Panc1 (cell line): ENCODE results near the gene PRPF19. TPM values are rescaled to one million over a fixed set of nuclear protein-coding genes. Genes with fewer than 3 reads are reported as not detected.

Source experiments
- ATAC-seq: fragments of 200-7000 bp; cut with Tn5 transposase; 2 replicates; pipeline ENCODE4 v1.9.1; 2020; ENCODE audit warnings: mild to moderate bottlenecking, moderate library complexity
- BruUV-seq: library from RNA; stranded (reverse); fragments of 400-500 nt; replicated peaks from 2 replicates; lab custom pipeline; 2021; lab: Mats Ljungman, UMichigan
- CTCF ChIA-PET: fragments of 300-600 bp; sonication (Branson Sonifier 250); formaldehyde crosslinking; loops from one replicate; lab custom pipeline; 2022; ENCODE audit warnings: antibody characterized with exemption; lab: Charles Lee
- POLR2A ChIA-PET: fragments of 300-600 bp; sonication (Branson Sonifier 250); formaldehyde crosslinking; loops from one replicate; lab custom pipeline; 2022; ENCODE audit warnings: antibody characterized with exemption; lab: Charles Lee
- DNase-seq: peaks from one replicate; pipeline ENCODE4 v3.0.0-alpha.2; 2010; ENCODE audit warnings: low read depth, low spot score
- H3K27ac ChIP-seq: 2 replicates; pipeline ENCODE4 v1.5.1; 2011; ENCODE audit warnings: mild to moderate bottlenecking, low read length, inconsistent platforms
- H3K27me3 ChIP-seq: fragments of 200-500 bp; sonication (Bioruptor generic); 2 replicates; pipeline ENCODE4 v1.6.0; 2014; ENCODE audit warnings: low read length, inconsistent platforms; ENCODE audit not compliant: control insufficient read depth, insufficient read depth
- H3K36me3 ChIP-seq: fragments of 200-500 bp; sonication (Bioruptor generic); 2 replicates; pipeline ENCODE4 v1.5.1; 2014; ENCODE audit warnings: inconsistent platforms, mild to moderate bottlenecking, low read length, moderate library complexity; ENCODE audit not compliant: control insufficient read depth, insufficient read depth
- H3K4me1 ChIP-seq: 2 replicates; pipeline ENCODE4 v1.5.1; 2011; ENCODE audit warnings: inconsistent platforms, mild to moderate bottlenecking, low read length, moderate library complexity; ENCODE audit not compliant: control insufficient read depth, insufficient read depth
- H3K4me3 ChIP-seq, 2 experiments: 2 replicates each; pipeline ENCODE4 v1.5.1; 2011 to 2012; ENCODE audit warnings: low read depth in 2 of 2, low read length in 2 of 2, mild to moderate bottlenecking in 2 of 2, inconsistent platforms in 1 of 2, moderate library complexity in 1 of 2
- H3K9me3 ChIP-seq: fragments of 200-500 bp; sonication (Bioruptor generic); 2 replicates; pipeline ENCODE4 v1.5.1; 2014; ENCODE audit warnings: low read depth, mild to moderate bottlenecking, inconsistent platforms, low read length, moderate library complexity; ENCODE audit not compliant: control insufficient read depth, insufficient read depth
- CTCF ChIP-seq: fragments of 450-650 bp; IDR thresholded peaks from 2 replicates; pipeline ENCODE4 v1.5.1; 2017; ENCODE audit warnings: mild to moderate bottlenecking
- POLR2AphosphoS5 ChIP-seq: IDR thresholded peaks from 2 replicates; pipeline ENCODE4 v1.6.1; 2012; ENCODE audit warnings: mild to moderate bottlenecking, low read depth, low read length, moderate library complexity
- REST ChIP-seq, 2 experiments: IDR thresholded peaks; 2 replicates each; pipeline ENCODE4 v1.6.1; 2011 to 2012; ENCODE audit warnings: low read depth in 2 of 2, control low read depth in 1 of 2, low read length in 1 of 2, mild to moderate bottlenecking in 1 of 2, moderate library complexity in 1 of 2; ENCODE audit not compliant: insufficient read depth in 1 of 2
- SIN3A ChIP-seq: IDR thresholded peaks from 2 replicates; pipeline ENCODE4 v1.6.1; 2012; ENCODE audit warnings: low read depth, mild to moderate bottlenecking, low read length, moderate library complexity, borderline replicate concordance; ENCODE audit not compliant: insufficient read depth
- TCF7L2 ChIP-seq: IDR thresholded peaks from 2 replicates; pipeline ENCODE4 v1.6.1; 2011; ENCODE audit warnings: mild to moderate bottlenecking, low read depth, low read length, inconsistent platforms
- in situ Hi-C: cut with HindIII; loops from 2 replicates; pipeline ENCODE4 v1.10.0; 2016; ENCODE audit warnings: low sequenced_read_pairs, low pct_unique_long_range_greater_than_20kb
- intact Hi-C: fragments of 100-400 bp; cut with micrococcal nuclease; formaldehyde crosslinking; loops from one replicate; pipeline ENCODE4 v1.10.0; 2022; ENCODE audit not compliant: unreplicated experiment
- total RNA-seq: library from RNA; stranded (reverse); gene quantifications from one replicate; pipeline ENCODE4 v1.2.1, GENCODE V29; 2021; ENCODE audit not compliant: unreplicated experiment

PRPF19 gene
- total RNA-seq, 1 experiment from 2014 or later = 149 TPM

DNA sequence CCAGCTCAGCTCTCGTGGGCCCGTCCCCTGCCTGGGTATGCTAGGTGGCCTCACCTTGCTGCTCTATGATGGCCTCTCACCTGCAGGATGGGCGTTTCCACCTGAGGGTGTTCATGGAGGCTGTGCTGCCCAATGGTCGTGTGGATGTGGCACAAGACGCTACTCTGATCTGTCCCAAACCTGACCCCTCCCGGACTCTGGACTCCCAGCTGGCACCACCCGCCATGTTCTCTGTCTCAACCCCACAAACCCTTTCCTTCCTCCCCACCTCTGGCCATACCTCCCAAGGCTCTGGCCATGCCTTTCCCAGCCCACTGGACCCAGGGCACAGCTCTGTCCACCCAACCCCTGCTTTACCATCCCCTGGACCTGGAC is 36.9 kb downstream of the PRPF19 start:
- Histone ChIP-seq H3K27ac (no peak overlapping the region), H3K36me3 (no peaks in the 10 kb centered on the region), H3K4me3 (no peak overlapping the region), H3K4me1 (no peaks in the 10 kb centered on the region), H3K27me3 (no peaks in the 10 kb centered on the region), H3K9me3 (no peaks in the 10 kb centered on the region)
- POLR2A ChIA-PET = no interaction called here
- BruUV-seq = no TSS peak
- CTCF ChIA-PET = no interaction called here
- intact Hi-C loops (no loop called here), in situ Hi-C loops (no loop called here)
- no peak for TF ChIP-seq REST (IDR thresholded peaks at IDR 0.05; ENCODE audit: insufficient read depth in 1 of 2, low read depth in 2 of 2, low read length in 1 of 2)
- TF ChIP-seq TCF7L2 = no peak
- no peak for TF ChIP-seq CTCF
- TF ChIP-seq POLR2AphosphoS5 = no peak
- TF ChIP-seq SIN3A = no peak
- DNase-seq (no peak), ATAC-seq (no peak)

DNA sequence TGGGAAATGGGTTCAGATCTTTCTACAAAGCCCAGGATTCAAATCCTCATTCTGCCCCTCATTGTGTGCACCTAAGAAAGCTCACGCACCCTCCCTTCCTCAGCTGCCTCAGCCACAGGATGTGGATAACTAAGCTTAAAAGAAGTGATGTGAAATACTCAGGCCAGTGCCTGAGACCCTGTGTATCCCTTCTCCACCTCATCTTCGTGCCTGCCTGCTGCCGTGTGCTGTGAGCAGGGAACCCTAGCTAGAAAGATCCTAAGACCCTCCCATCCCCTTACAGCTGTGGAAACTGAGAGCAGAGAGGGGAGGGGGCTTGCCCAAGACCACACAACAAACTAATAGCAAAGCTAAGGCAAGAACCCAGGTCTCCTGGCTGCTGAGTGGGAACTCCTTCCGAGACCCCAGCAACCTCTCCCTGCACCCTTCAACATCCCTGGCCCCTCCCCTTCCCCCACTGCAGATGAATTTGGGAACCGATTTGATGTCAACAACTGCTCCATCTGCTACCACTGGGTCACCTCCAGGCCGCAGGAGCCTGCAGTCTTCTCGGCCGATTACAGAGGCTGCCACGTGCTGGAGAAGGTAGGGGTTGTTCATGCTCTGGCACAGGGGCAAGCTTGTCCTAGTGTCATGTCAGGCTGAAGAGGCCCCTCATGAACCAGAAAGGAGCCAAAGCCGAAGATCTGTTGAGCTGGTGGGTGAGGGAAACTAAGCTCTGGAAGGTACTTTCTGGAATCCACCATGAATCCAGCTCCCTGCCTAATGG is 37.5 kb downstream of the PRPF19 start:
- no peaks in the 10 kb centered on the region for H3K27me3 ChIP-seq
- no peak for ATAC-seq
- no peak overlapping the region for H3K27ac ChIP-seq
- POLR2A ChIA-PET = no interaction called here
- no peak for DNase-seq
- no peak for TF ChIP-seq POLR2AphosphoS5
- no peak for TF ChIP-seq TCF7L2
- TF ChIP-seq SIN3A = no peak
- TF ChIP-seq CTCF = no peak
- no peak for TF ChIP-seq REST (IDR thresholded peaks at IDR 0.05; ENCODE audit: insufficient read depth in 1 of 2, low read depth in 2 of 2, low read length in 1 of 2)
- no peaks in the 10 kb centered on the region for H3K4me1 ChIP-seq
- H3K4me3 ChIP-seq = no peak overlapping the region
- in situ Hi-C loops = no loop called here
- CTCF ChIA-PET = no interaction called here
- intact Hi-C loops = no loop called here
- H3K9me3 ChIP-seq = no peaks in the 10 kb centered on the region
- BruUV-seq = no TSS peak
- H3K36me3 ChIP-seq = no peaks in the 10 kb centered on the region
